HG03025 (cell line): ENCODE data around the gene SNRK.

Experiments used
- ATAC-seq: cut with Tn5 transposase; IDR thresholded peaks from one replicate; pipeline ENCODE4 v1.9.1; 2021; ENCODE audit warnings: mild to moderate bottlenecking, moderate library complexity; ENCODE audit not compliant: unreplicated experiment, low FRiP score

The SNRK gene

GRCh38 chr3:43304126-43304525 lies 17.8 kb downstream of the SNRK start:
- ATAC-seq = no peak

- ATAC-seq = no peak
Measured at GRCh38 chr3:43307226-43307625, 20.9 kb downstream of the SNRK start.

- ATAC-seq = no peak
Measured at GRCh38 chr3:43307649-43308048, 21.3 kb downstream of the SNRK start.

- ATAC-seq = no peak
Measured at GRCh38 chr3:43309372-43310305, 23.3 kb downstream of the SNRK start.

GRCh38 chr3:43316783-43317460 lies 30.6 kb downstream of the SNRK start:
- no peak for ATAC-seq

GRCh38 chr3:43317461-43318316 lies 31.3 kb downstream of the SNRK start:
- ATAC-seq = no peak

- ATAC-seq = no peak
Measured at GRCh38 chr3:43319376-43319775, 33.0 kb downstream of the SNRK start.

- no peak for ATAC-seq
Measured at GRCh38 chr3:43319794-43320193, 33.5 kb downstream of the SNRK start.

- no peak for ATAC-seq
Measured at GRCh38 chr3:43320288-43320687, 33.9 kb downstream of the SNRK start.

- ATAC-seq = no peak
Measured at GRCh38 chr3:43323541-43323940, 37.2 kb downstream of the SNRK start.

- ATAC-seq = no peak
Measured at GRCh38 chr3:43326891-43327581, 40.7 kb downstream of the SNRK start.

GRCh38 chr3:43327582-43327979 lies 41.2 kb downstream of the SNRK start:
- no peak for ATAC-seq

- no peak for ATAC-seq
Measured at GRCh38 chr3:43328653-43329052, 42.3 kb downstream of the SNRK start.

GRCh38 chr3:43330981-43331380 lies 44.6 kb downstream of the SNRK start:
- ATAC-seq = no peak

- no peak for ATAC-seq
Measured at GRCh38 chr3:43331381-43331780, 45.0 kb downstream of the SNRK start.

- no peak for ATAC-seq
Measured at GRCh38 chr3:43334976-43335375, 48.6 kb downstream of the SNRK start.

GRCh38 chr3:43335799-43336198 lies 49.5 kb downstream of the SNRK start:
- ATAC-seq = no peak

GRCh38 chr3:43338295-43338694 lies 52.0 kb downstream of the SNRK start:
- ATAC-seq = no peak

GRCh38 chr3:43340403-43340802 lies 54.1 kb downstream of the SNRK start:
- no peak for ATAC-seq

- ATAC-seq = no peak
Measured at GRCh38 chr3:43341788-43342187, 55.4 kb downstream of the SNRK start.
